Measurements from ENCODE around the gene KITLG.

GRCh38 chr12:88469154-88469553 is 111.1 kb downstream of the KITLG start:
- TF ChIP-seq CTCF (IDR thresholded peaks at IDR 0.05 in 2 of 3, conservative IDR thresholded peaks at IDR 0.05 in 1 of 3; ENCODE audit: borderline replicate concordance in 1 of 3, insufficient read depth in 1 of 3, low read depth in 2 of 3, low read length in 2 of 3) (no peak), EZH2 (IDR thresholded peaks at IDR 0.05) (no peak), ELF1 (IDR thresholded peaks at IDR 0.05; ENCODE audit: borderline replicate concordance, low read depth) (no peak), POLR2A (IDR thresholded peaks at IDR 0.05; ENCODE audit: borderline replicate concordance, extremely low read depth, insufficient read depth, insufficient read length) (no peak), POLR2AphosphoS5 (IDR thresholded peaks at IDR 0.05; ENCODE audit: low read depth, low read length) (no peak), RAD21 (IDR thresholded peaks at IDR 0.05; ENCODE audit: low read depth) (no peak), EZH2phosphoT487 (IDR thresholded peaks at IDR 0.05; ENCODE audit: borderline replicate concordance) (no peak), CEBPB (IDR thresholded peaks at IDR 0.05; ENCODE audit: low read depth) (no peak), FOSL1 (IDR thresholded peaks at IDR 0.05; ENCODE audit: low read depth) (no peak), REST (IDR thresholded peaks at IDR 0.05; ENCODE audit: low read depth) (no peak)

All from HCT116 (cell line).